ENCODE results near the gene ULK1.
"Not testable (repeated sequence)": the region's sequence is repeated elsewhere in the genome, so short reads cannot be mapped to it uniquely, and the experiment has no call there.

The ULK1 gene

DNA sequence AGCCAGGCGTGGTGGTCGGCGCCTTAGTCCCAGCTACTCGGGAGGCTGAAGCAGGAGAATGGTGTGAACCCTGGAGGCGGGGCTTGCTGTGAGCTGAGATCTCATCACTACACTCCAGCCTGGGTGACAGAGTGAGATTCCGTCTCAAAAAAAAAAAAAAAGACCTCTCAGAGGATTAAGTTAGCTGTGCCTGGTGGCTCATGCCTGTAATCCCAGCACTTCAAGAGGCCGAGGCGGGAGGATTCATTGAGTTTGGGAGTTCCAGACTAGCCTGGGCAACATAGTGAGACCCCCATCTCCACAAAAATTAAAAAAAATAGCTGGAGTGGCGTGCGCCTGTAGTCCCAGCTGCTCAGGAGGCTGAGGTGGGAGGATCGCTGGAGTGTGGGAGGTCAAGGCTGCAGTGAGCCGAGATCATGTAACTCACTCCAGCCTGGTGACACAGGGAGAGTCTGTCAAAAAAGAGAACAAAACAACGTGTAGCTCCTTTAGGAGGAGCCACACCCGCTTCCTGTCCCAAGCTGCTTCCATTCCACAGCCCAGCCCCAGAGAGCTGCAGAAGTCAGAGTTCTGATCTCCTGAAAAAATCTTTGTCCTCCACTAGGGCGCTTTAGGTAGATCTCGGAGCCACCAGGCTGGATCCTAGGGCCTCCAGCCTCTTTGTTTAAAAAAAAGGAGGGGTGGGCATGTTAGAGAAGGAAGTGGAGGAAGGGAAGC, 11.5 kb upstream of the ULK1 start:
- no peak overlapping the region for H2BK15ac ChIP-seq (replicated peaks; ENCODE audit: low read depth)
- no peak overlapping the region for H3K4ac ChIP-seq (ENCODE audit: low read depth, low read length)
- no peak overlapping the region for H2BK5ac ChIP-seq (ENCODE audit: low read length)
- no peaks in the 10 kb centered on the region for H3K79me2 ChIP-seq (ENCODE audit: control insufficient read depth, insufficient read depth, low read length)
- H3K4me3 ChIP-seq (ENCODE audit: low read length) = no peak overlapping the region
- H3K4me2 ChIP-seq (ENCODE audit: low read length) = no peak overlapping the region
- no peak overlapping the region for H3K23ac ChIP-seq (ENCODE audit: low read length)
- no peak overlapping the region for H3K18ac ChIP-seq (ENCODE audit: low read length)
- no peaks in the 10 kb centered on the region for H3K36me3 ChIP-seq (ENCODE audit: control insufficient read depth, insufficient read depth, low read length)
- no peaks in the 10 kb centered on the region for H3K27me3 ChIP-seq (ENCODE audit: insufficient read depth, low read length, poor library complexity)
- H2BK120ac ChIP-seq (ENCODE audit: low read depth, low read length) = no peak overlapping the region
- peak overlapping the region; percentile 65 for H3K56ac ChIP-seq (ENCODE audit: low read length)
- no CpG with 5 or more reads among the region's 16 CpGs for WGBS (ENCODE audit: extremely low coverage, insufficient coverage, low lambda C conversion rate)
- H4K8ac ChIP-seq (ENCODE audit: low read depth, low read length) = no peak overlapping the region
- no peak overlapping the region for H4K5ac ChIP-seq (ENCODE audit: low read length)
- H3K9ac ChIP-seq (ENCODE audit: low read length) = no peak overlapping the region
- peak; percentile 81 for DNase-seq
- no peaks in the 10 kb centered on the region for H3K79me1 ChIP-seq (ENCODE audit: low read length)
- H2AK5ac ChIP-seq (ENCODE audit: low read length) = no peak overlapping the region
- H3K27ac ChIP-seq (ENCODE audit: low read depth, low read length) = no peak overlapping the region
- no peaks in the 10 kb centered on the region for H3K4me1 ChIP-seq (ENCODE audit: control insufficient read depth, low read depth, low read length)

DNA sequence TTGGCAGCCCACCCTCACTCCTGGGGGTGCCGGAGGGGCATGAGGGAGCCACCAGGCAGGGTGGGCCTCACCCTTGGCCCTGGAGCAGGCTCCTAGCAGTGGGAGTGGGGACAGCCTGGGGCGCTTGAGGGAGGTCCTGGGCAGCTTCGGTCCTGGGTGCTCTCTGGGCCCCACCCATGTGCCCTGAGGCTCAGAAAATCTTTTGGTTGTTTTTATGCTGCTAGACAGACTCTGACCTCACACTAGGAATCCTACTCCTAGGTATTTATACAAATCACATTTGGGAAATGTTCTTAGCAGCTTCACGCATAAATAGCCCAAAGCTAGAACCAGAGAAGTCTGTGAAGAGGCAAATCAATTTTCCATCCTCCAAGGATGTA, 10.9 kb upstream of the ULK1 start:
- Histone ChIP-seq H2BK5ac (ENCODE audit: low read length) (no peak overlapping the region), H3K9ac (ENCODE audit: low read length) (no peak overlapping the region), H3K4me3 (ENCODE audit: low read length) (no peak overlapping the region), H3K36me3 (ENCODE audit: control insufficient read depth, insufficient read depth, low read length) (no peaks in the 10 kb centered on the region), H2BK15ac (replicated peaks; ENCODE audit: low read depth) (no peak overlapping the region), H3K4me1 (ENCODE audit: control insufficient read depth, low read depth, low read length) (no peaks in the 10 kb centered on the region), H3K27ac (ENCODE audit: low read depth, low read length) (no peak overlapping the region), H3K4ac (ENCODE audit: low read depth, low read length) (no peak overlapping the region), H3K56ac (ENCODE audit: low read length) (no peak overlapping the region), H4K5ac (ENCODE audit: low read length) (no peak overlapping the region), H3K18ac (ENCODE audit: low read length) (no peak overlapping the region), H3K4me2 (ENCODE audit: low read length) (no peak overlapping the region), H3K79me2 (ENCODE audit: control insufficient read depth, insufficient read depth, low read length) (no peaks in the 10 kb centered on the region), H3K79me1 (ENCODE audit: low read length) (no peaks in the 10 kb centered on the region), H2AK5ac (ENCODE audit: low read length) (no peak overlapping the region), H4K8ac (ENCODE audit: low read depth, low read length) (no peak overlapping the region), H3K23ac (ENCODE audit: low read length) (no peak overlapping the region), H3K27me3 (ENCODE audit: insufficient read depth, low read length, poor library complexity) (no peaks in the 10 kb centered on the region), H2BK120ac (ENCODE audit: low read depth, low read length) (no peak overlapping the region)
- no CpG with 5 or more reads among the region's 4 CpGs for WGBS (ENCODE audit: extremely low coverage, insufficient coverage, low lambda C conversion rate)
- no peak for DNase-seq

- DNase-seq; H3K9ac ChIP-seq (ENCODE audit: low read length); H2BK120ac ChIP-seq (ENCODE audit: low read depth, low read length); H3K4me2 ChIP-seq (ENCODE audit: low read length); H3K79me2 ChIP-seq (ENCODE audit: control insufficient read depth, insufficient read depth, low read length); H2AK5ac ChIP-seq (ENCODE audit: low read length); H3K27me3 ChIP-seq (ENCODE audit: insufficient read depth, low read length, poor library complexity); H3K4me3 ChIP-seq (ENCODE audit: low read length); H4K5ac ChIP-seq (ENCODE audit: low read length); H3K27ac ChIP-seq (ENCODE audit: low read depth, low read length); H3K23ac ChIP-seq (ENCODE audit: low read length); H2BK5ac ChIP-seq (ENCODE audit: low read length); H3K79me1 ChIP-seq (ENCODE audit: low read length); H3K4me1 ChIP-seq (ENCODE audit: control insufficient read depth, low read depth, low read length); H4K8ac ChIP-seq (ENCODE audit: low read depth, low read length); H3K4ac ChIP-seq (ENCODE audit: low read depth, low read length); H2BK15ac ChIP-seq (replicated peaks; ENCODE audit: low read depth); H3K56ac ChIP-seq (ENCODE audit: low read length); H3K36me3 ChIP-seq (ENCODE audit: control insufficient read depth, insufficient read depth, low read length); H3K18ac ChIP-seq (ENCODE audit: low read length): not testable (repeated sequence)
- WGBS (ENCODE audit: extremely low coverage, insufficient coverage, low lambda C conversion rate) = no CpG with 5 or more reads among the region's 8 CpGs
These were observed 9.3 kb upstream of the ULK1 start for GRCh38 chr12:131885076-131885475.

DNA sequence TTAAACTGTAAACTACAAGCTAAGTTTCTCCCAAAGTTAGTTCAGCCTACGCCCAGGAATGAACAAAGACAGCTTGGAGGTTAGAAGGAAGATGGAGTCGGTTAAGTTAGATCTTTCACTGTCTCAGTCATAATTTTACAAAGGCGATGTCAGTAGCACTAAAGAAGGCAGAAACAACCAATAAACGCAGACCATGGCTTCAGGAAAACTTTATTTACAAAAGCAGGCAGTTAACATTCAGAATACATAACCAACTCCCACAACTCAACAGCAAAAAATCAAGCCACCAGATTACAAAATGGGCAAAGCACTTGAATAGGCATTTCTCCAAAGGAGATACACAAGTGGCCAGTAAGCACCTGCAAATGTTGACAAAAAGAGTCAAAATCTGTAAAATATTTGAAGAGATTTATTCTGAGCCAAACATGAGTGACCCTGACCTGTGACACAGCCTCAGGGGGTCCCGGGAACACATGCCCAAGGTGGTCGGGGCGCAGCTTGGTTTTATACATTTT, 8.8 kb upstream of the ULK1 start:
- no CpG with 5 or more reads among the region's 7 CpGs for WGBS (ENCODE audit: extremely low coverage, insufficient coverage, low lambda C conversion rate)
- no peak overlapping the region for H3K9ac ChIP-seq (ENCODE audit: low read length)
- H4K5ac ChIP-seq (ENCODE audit: low read length) = no peak overlapping the region
- H3K4me1 ChIP-seq (ENCODE audit: control insufficient read depth, low read depth, low read length) = peaks cover 2% of the 10 kb centered on the region
- H3K23ac ChIP-seq (ENCODE audit: low read length) = no peak overlapping the region
- no peak overlapping the region for H3K18ac ChIP-seq (ENCODE audit: low read length)
- no peak overlapping the region for H4K8ac ChIP-seq (ENCODE audit: low read depth, low read length)
- H3K4me2 ChIP-seq (ENCODE audit: low read length) = no peak overlapping the region
- H2AK5ac ChIP-seq (ENCODE audit: low read length) = no peak overlapping the region
- no peak for DNase-seq
- H2BK120ac ChIP-seq (ENCODE audit: low read depth, low read length) = no peak overlapping the region
- H2BK15ac ChIP-seq (replicated peaks; ENCODE audit: low read depth) = no peak overlapping the region
- H3K79me1 ChIP-seq (ENCODE audit: low read length) = no peaks in the 10 kb centered on the region
- H2BK5ac ChIP-seq (ENCODE audit: low read length) = no peak overlapping the region
- H3K4me3 ChIP-seq (ENCODE audit: low read length) = no peak overlapping the region
- no peaks in the 10 kb centered on the region for H3K79me2 ChIP-seq (ENCODE audit: control insufficient read depth, insufficient read depth, low read length)
- no peak overlapping the region for H3K27ac ChIP-seq (ENCODE audit: low read depth, low read length)
- H3K56ac ChIP-seq (ENCODE audit: low read length) = no peak overlapping the region
- no peaks in the 10 kb centered on the region for H3K27me3 ChIP-seq (ENCODE audit: insufficient read depth, low read length, poor library complexity)
- H3K4ac ChIP-seq (ENCODE audit: low read depth, low read length) = no peak overlapping the region
- H3K36me3 ChIP-seq (ENCODE audit: control insufficient read depth, insufficient read depth, low read length) = no peaks in the 10 kb centered on the region

DNA sequence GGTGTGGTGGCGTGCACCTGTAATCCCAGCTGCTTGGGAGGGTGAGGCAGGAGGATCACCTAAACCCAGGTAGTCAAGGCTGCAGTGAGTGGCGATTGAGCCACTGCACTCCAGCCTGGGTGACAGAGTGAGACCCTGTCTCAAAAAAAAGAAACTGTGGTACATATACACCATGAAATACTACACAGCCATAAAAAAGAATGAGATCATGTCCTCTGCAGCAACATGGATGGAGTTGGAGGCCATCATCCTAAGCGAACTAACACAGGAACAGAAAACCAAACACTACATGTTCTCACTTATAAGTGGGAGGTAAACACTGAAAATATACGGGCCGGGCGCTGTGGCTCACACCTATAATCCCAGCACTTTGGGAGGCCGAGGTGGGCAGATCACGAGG, 2.7 kb upstream of the ULK1 start:
- not testable (repeated sequence) for H3K9ac ChIP-seq (ENCODE audit: low read length); H2AK5ac ChIP-seq (ENCODE audit: low read length); H3K56ac ChIP-seq (ENCODE audit: low read length); H3K79me1 ChIP-seq (ENCODE audit: low read length); H3K36me3 ChIP-seq (ENCODE audit: control insufficient read depth, insufficient read depth, low read length); H4K5ac ChIP-seq (ENCODE audit: low read length); H3K79me2 ChIP-seq (ENCODE audit: control insufficient read depth, insufficient read depth, low read length); H3K18ac ChIP-seq (ENCODE audit: low read length); H3K4me2 ChIP-seq (ENCODE audit: low read length); H3K4me1 ChIP-seq (ENCODE audit: control insufficient read depth, low read depth, low read length); H2BK15ac ChIP-seq (replicated peaks; ENCODE audit: low read depth); H3K4me3 ChIP-seq (ENCODE audit: low read length); H3K23ac ChIP-seq (ENCODE audit: low read length); H2BK120ac ChIP-seq (ENCODE audit: low read depth, low read length); H4K8ac ChIP-seq (ENCODE audit: low read depth, low read length); DNase-seq; H2BK5ac ChIP-seq (ENCODE audit: low read length); H3K27me3 ChIP-seq (ENCODE audit: insufficient read depth, low read length, poor library complexity); H3K4ac ChIP-seq (ENCODE audit: low read depth, low read length); H3K27ac ChIP-seq (ENCODE audit: low read depth, low read length)
- no CpG with 5 or more reads among the region's 8 CpGs for WGBS (ENCODE audit: extremely low coverage, insufficient coverage, low lambda C conversion rate)
